MM.1S (cell line): Measurements from ENCODE around the gene SIPA1.

Source experiments
- EZH2 ChIP-seq: fragments of 300-600 bp; sonication (generic); optimal IDR thresholded peaks from 2 replicates; pipeline ENCODE3; 2017; ENCODE audit warnings: low read depth, mild to moderate bottlenecking, antibody characterized with exemption, low read length, mixed read lengths
- TF ChIP-seq, protein P1 (sequence below): fragments of 300-600 bp; sonication (generic); IDR thresholded peaks from 2 replicates; pipeline ENCODE4 v1.5.1; 2016; ENCODE audit warnings: antibody characterized with exemption, low read length, mixed read lengths

DNA sequence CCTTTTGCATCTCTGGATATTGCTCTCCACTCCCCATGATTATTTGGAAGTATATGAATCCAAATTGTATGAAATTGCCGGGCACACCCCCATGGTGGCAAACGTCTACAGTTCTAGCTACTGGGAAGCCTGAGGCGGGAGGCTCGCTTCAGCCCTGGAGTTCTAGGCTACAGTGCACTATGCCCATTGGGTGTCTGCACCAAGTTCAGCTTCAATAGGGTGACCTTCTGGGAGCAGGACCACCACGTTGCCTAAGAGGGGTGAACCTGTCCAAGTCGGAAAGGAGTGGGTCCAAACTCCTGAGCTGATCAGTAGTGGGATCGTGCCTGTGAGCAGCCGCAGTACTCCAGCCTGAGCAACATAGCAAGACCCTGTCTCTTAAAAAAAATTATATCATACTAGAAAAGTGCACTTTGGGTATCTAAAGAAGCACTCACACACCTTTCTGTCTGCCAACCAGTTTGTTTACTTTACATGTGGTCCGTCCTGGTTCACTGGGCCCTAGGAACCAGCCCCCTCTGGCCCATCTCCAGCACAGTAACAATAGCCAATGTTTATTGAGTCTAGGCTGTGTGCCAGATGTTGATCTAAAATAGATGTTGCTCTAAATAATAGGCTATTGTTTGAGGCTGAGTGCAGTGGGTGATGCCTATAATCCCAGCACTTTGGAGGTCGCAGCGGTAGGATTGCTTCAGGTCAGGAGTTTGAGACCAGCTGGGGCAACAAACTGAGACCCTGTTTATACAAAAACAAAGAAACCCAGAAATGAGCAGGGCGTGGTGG, 57.7 kb downstream of the SIPA1 start:
- TF ChIP-seq, protein P1, sequence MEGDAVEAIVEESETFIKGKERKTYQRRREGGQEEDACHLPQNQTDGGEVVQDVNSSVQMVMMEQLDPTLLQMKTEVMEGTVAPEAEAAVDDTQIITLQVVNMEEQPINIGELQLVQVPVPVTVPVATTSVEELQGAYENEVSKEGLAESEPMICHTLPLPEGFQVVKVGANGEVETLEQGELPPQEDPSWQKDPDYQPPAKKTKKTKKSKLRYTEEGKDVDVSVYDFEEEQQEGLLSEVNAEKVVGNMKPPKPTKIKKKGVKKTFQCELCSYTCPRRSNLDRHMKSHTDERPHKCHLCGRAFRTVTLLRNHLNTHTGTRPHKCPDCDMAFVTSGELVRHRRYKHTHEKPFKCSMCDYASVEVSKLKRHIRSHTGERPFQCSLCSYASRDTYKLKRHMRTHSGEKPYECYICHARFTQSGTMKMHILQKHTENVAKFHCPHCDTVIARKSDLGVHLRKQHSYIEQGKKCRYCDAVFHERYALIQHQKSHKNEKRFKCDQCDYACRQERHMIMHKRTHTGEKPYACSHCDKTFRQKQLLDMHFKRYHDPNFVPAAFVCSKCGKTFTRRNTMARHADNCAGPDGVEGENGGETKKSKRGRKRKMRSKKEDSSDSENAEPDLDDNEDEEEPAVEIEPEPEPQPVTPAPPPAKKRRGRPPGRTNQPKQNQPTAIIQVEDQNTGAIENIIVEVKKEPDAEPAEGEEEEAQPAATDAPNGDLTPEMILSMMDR, result no peak
- no peak for TF ChIP-seq EZH2
